Measurements from ENCODE around the gene CBLC.
A peak's percentile ranks its signal among the peaks of the same experiment; 100 is the strongest.
"Not testable (repeated sequence)": the region's sequence is repeated elsewhere in the genome, so short reads cannot be mapped to it uniquely, and the experiment has no call there.

Gene CBLC

GRCh38 chr19:44765949-44766335 lies 11.7 kb upstream of the CBLC start:
- no peak for DNase-seq

GRCh38 chr19:44767295-44768180 lies 10.2 kb upstream of the CBLC start:
- no peak for DNase-seq

- peak; percentile 93 for DNase-seq
These were observed 7.0 kb upstream of the CBLC start for GRCh38 chr19:44770550-44771257.

- DNase-seq: peak; percentile 1
These were observed 5.5 kb upstream of the CBLC start for GRCh38 chr19:44772144-44772543.

GRCh38 chr19:44772959-44773358 lies 4.7 kb upstream of the CBLC start:
- no peak for DNase-seq

- DNase-seq: no peak
These were observed 1.9 kb upstream of the CBLC start for GRCh38 chr19:44775676-44776240.

GRCh38 chr19:44776402-44777096 lies 1.1 kb upstream of the CBLC start:
- no peak for DNase-seq

- DNase-seq: no peak
These were observed 1.5 kb downstream of the CBLC start for GRCh38 chr19:44779150-44779549.

GRCh38 chr19:44781694-44782093 lies 4.0 kb downstream of the CBLC start:
- not testable (repeated sequence) for DNase-seq

- DNase-seq: no peak
These were observed 5.0 kb downstream of the CBLC start for GRCh38 chr19:44782729-44783128.

GRCh38 chr19:44783545-44783944 lies 5.9 kb downstream of the CBLC start:
- DNase-seq: no peak

- DNase-seq: no peak
These were observed 7.6 kb downstream of the CBLC start for GRCh38 chr19:44785271-44785670.

GRCh38 chr19:44785993-44786392 lies 8.3 kb downstream of the CBLC start:
- no peak for DNase-seq

- no peak for DNase-seq
These were observed 11.3 kb downstream of the CBLC start for GRCh38 chr19:44788971-44789370.

- DNase-seq: no peak
These were observed 12.3 kb downstream of the CBLC start for GRCh38 chr19:44789943-44790483.

GRCh38 chr19:44792281-44792680 lies 14.6 kb downstream of the CBLC start:
- DNase-seq: no peak

- DNase-seq: no peak
These were observed 16.9 kb downstream of the CBLC start for GRCh38 chr19:44794610-44795009.

- DNase-seq: no peak
These were observed 17.8 kb downstream of the CBLC start for GRCh38 chr19:44795398-44795987.

GRCh38 chr19:44796701-44797115 lies 19.0 kb downstream of the CBLC start:
- peak; percentile 82 for DNase-seq

GRCh38 chr19:44799627-44800346 lies 22.1 kb downstream of the CBLC start:
- DNase-seq: no peak

GRCh38 chr19:44800461-44800860 lies 22.8 kb downstream of the CBLC start:
- DNase-seq: peak; percentile 75
